CD14-positive monocyte (primary cell): Measurements from ENCODE around the gene SPAG7. TPM values are rescaled to one million over a fixed set of nuclear protein-coding genes. Genes with fewer than 3 reads are reported as not detected.

ENCODE experiments used
- DNase-seq, 3 donors: peaks; one replicate each; pipeline ENCODE4 v3.0.0-alpha.2; 2011 to 2022
- H2AFZ ChIP-seq: 2 replicates; pipeline ENCODE4 v1.6.0; 2012; ENCODE audit warnings: mild to moderate bottlenecking, low read depth, low read length, inconsistent platforms; ENCODE audit not compliant: insufficient read depth, poor library complexity, severe bottlenecking
- H3K27ac ChIP-seq, 2 donors: 1 replicate in 1 of 2; 2 replicates in 1 of 2; pipeline ENCODE4 v1.5.1; 2012 to 2013; ENCODE audit warnings: low read length in 2 of 2, control low read depth in 1 of 2, inconsistent platforms in 1 of 2, low read depth in 1 of 2, mild to moderate bottlenecking in 1 of 2
- H3K27me3 ChIP-seq, 2 donors: one replicate each; pipeline versions ENCODE4 v1.6.0 to v1.6.1; 2011 to 2013; ENCODE audit warnings: low read length in 2 of 2; ENCODE audit not compliant: control insufficient read depth in 2 of 2, insufficient read depth in 2 of 2
- H3K36me3 ChIP-seq, 2 donors: replicated peaks in 1 of 2; 1 replicate in 1 of 2; 2 replicates in 1 of 2; pipeline versions ENCODE4 v1.5.1 to v1.6.1; 2012 to 2013; ENCODE audit warnings: low read length in 2 of 2, control low read depth in 1 of 2, inconsistent platforms in 1 of 2, mild to moderate bottlenecking in 1 of 2; ENCODE audit not compliant: insufficient read depth in 2 of 2, control insufficient read depth in 1 of 2
- H3K4me1 ChIP-seq, 2 donors: 1 replicate in 1 of 2; 2 replicates in 1 of 2; pipeline versions ENCODE4 v1.5.1 to v1.6.1; 2012 to 2013; ENCODE audit warnings: low read length in 2 of 2, control low read depth in 1 of 2, inconsistent platforms in 1 of 2, mild to moderate bottlenecking in 1 of 2, moderate library complexity in 1 of 2; ENCODE audit not compliant: insufficient read depth in 2 of 2, control insufficient read depth in 1 of 2
- H3K4me2 ChIP-seq: replicated peaks from 2 replicates; pipeline ENCODE3; 2012; ENCODE audit warnings: low read length, moderate library complexity, mild to moderate bottlenecking; ENCODE audit not compliant: poor library complexity, severe bottlenecking; ENCODE audit errors: extremely low read depth
- H3K4me3 ChIP-seq, 3 experiments: fragments of 200-600 bp in 1 of 3; sonication (generic) in 1 of 3; replicated peaks in 1 of 3; 1 replicate in 2 of 3; 2 replicates in 1 of 3; pipeline ENCODE4 v1.5.1; 2011 to 2013; ENCODE audit warnings: low read length in 3 of 3, mild to moderate bottlenecking in 3 of 3, control low read depth in 2 of 3, low read depth in 2 of 3, inconsistent platforms in 1 of 3, moderate library complexity in 1 of 3
- H3K79me2 ChIP-seq: 2 replicates; pipeline ENCODE4 v1.6.0; 2012; ENCODE audit warnings: mild to moderate bottlenecking, control low read depth, inconsistent platforms, low read length, moderate library complexity; ENCODE audit not compliant: insufficient read depth
- H3K9ac ChIP-seq: 2 replicates; pipeline ENCODE4 v1.6.0; 2017; ENCODE audit warnings: low read length, mild to moderate bottlenecking; ENCODE audit not compliant: insufficient read depth, poor library complexity, severe bottlenecking
- H3K9me3 ChIP-seq, 2 donors: replicated peaks in 1 of 2; 1 replicate in 1 of 2; 2 replicates in 1 of 2; pipeline versions ENCODE4 v1.5.1 to v1.6.1; 2012 to 2013; ENCODE audit warnings: low read length in 2 of 2, control low read depth in 1 of 2; ENCODE audit not compliant: control insufficient read depth in 1 of 2, insufficient read depth in 1 of 2
- H4K20me1 ChIP-seq: 2 replicates; pipeline ENCODE4 v1.6.0; 2012; ENCODE audit warnings: mild to moderate bottlenecking, low read length, control low read depth, moderate library complexity; ENCODE audit not compliant: insufficient read depth
- H3K27ac Mint-ChIP-seq, 7 donors: one replicate each; pipeline ENCODE4 v1.8.0; 2020; ENCODE audit warnings: mild to moderate bottlenecking in 7 of 7, mixed read lengths in 7 of 7, moderate library complexity in 6 of 7, inconsistent platforms in 2 of 7
- H3K27me3 Mint-ChIP-seq, 3 donors: one replicate each; pipeline ENCODE4 v1.8.0; 2021 to 2022; ENCODE audit warnings: low read depth in 3 of 3, mild to moderate bottlenecking in 3 of 3, mixed read lengths in 3 of 3, moderate library complexity in 3 of 3, inconsistent platforms in 1 of 3
- H3K36me3 Mint-ChIP-seq, 2 donors: one replicate each; pipeline ENCODE4 v1.8.0; 2020; ENCODE audit warnings: mixed read lengths in 2 of 2, inconsistent platforms in 1 of 2, mild to moderate bottlenecking in 1 of 2
- H3K4me1 Mint-ChIP-seq: one replicate; pipeline ENCODE4 v1.8.0; 2020; ENCODE audit warnings: mild to moderate bottlenecking, mixed read lengths
- H3K4me3 Mint-ChIP-seq, 2 donors: one replicate each; pipeline ENCODE4 v1.8.0; 2020; ENCODE audit warnings: mild to moderate bottlenecking in 2 of 2, mixed read lengths in 2 of 2, moderate library complexity in 1 of 2
- H3K9me3 Mint-ChIP-seq, 7 donors: one replicate each; pipeline ENCODE4 v1.8.0; 2020 to 2022; ENCODE audit warnings: mixed read lengths in 7 of 7, mild to moderate bottlenecking in 6 of 7, moderate library complexity in 6 of 7, inconsistent platforms in 2 of 7
- WGBS: methylation state at CpG from one replicate; pipeline ENCODE4 v1.1.5; 2013; ENCODE audit warnings: missing lambda C conversion rate; ENCODE audit not compliant: insufficient coverage; 5-methylcytosine and 5-hydroxymethylcytosine counted together
- intact Hi-C, 2 donors: fragments of 100-400 bp; cut with micrococcal nuclease; formaldehyde crosslinking; loops; one replicate each; pipeline versions ENCODE4 v1.15.0 to v1.15.1; 2023
- polyA plus RNA-seq, 3 donors: library from polyadenylated mRNA; depleted of rRNA in 1 of 3; unstranded in 2 of 3; stranded (reverse) in 1 of 3; fragments of 300-500 nt in 2 of 3; fragments of >200 nt in 1 of 3; fragmentation: Illumina TruSeq in 2 of 3; gene quantifications; 1 replicate in 2 of 3; 2 replicates in 1 of 3; pipeline ENCODE4 v1.2.3, GENCODE V29; 2012 to 2021
- TF ChIP-seq, protein P1 (sequence below): fragments of 200-600 bp; IDR thresholded peaks from one replicate; pipeline ENCODE4 v1.8.0; 2022; ENCODE audit warnings: antibody characterized with exemption, mild to moderate bottlenecking

Gene SPAG7
- polyA plus RNA-seq, 3 donors, result 75.6 to 96.7 (median 85.1) TPM

- H3K4me3 Mint-ChIP-seq, result peak overlapping the region in 1 of 2 donors; percentile 28
- intact Hi-C loops, result no loop called here
- peak overlapping the region in 1 of 2 donors; percentile 77 for H3K27ac ChIP-seq
- WGBS, result no CpG with 5 or more reads among the region's 4 CpGs
- H3K4me1 Mint-ChIP-seq, result peaks cover 19% of the 10 kb centered on the region
- no peaks in the 10 kb centered on the region for H4K20me1 ChIP-seq
- H3K4me2 ChIP-seq, result no peak overlapping the region
- H3K9ac ChIP-seq, result no peak overlapping the region
- TF ChIP-seq, protein P1, sequence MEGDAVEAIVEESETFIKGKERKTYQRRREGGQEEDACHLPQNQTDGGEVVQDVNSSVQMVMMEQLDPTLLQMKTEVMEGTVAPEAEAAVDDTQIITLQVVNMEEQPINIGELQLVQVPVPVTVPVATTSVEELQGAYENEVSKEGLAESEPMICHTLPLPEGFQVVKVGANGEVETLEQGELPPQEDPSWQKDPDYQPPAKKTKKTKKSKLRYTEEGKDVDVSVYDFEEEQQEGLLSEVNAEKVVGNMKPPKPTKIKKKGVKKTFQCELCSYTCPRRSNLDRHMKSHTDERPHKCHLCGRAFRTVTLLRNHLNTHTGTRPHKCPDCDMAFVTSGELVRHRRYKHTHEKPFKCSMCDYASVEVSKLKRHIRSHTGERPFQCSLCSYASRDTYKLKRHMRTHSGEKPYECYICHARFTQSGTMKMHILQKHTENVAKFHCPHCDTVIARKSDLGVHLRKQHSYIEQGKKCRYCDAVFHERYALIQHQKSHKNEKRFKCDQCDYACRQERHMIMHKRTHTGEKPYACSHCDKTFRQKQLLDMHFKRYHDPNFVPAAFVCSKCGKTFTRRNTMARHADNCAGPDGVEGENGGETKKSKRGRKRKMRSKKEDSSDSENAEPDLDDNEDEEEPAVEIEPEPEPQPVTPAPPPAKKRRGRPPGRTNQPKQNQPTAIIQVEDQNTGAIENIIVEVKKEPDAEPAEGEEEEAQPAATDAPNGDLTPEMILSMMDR, result no peak
- peak overlapping the region in 4 of 7 donors; percentile 77 to 93 (median 90) for H3K27ac Mint-ChIP-seq
- H3K27me3 Mint-ChIP-seq, result peaks cover 0 to 2% (median 0%) of the 10 kb centered on the region in 3 donors
- H3K36me3 ChIP-seq, result no peaks in the 10 kb centered on the region
- H3K4me3 ChIP-seq, result no peak overlapping the region
- no peak overlapping the region for H2AFZ ChIP-seq
- H3K9me3 Mint-ChIP-seq, result no peaks in the 10 kb centered on the region
- H3K36me3 Mint-ChIP-seq, result no peaks in the 10 kb centered on the region
- no peaks in the 10 kb centered on the region for H3K79me2 ChIP-seq
- peaks cover 17% of the 10 kb centered on the region in 2 donors for H3K4me1 ChIP-seq
- no peak for DNase-seq
- H3K27me3 ChIP-seq, result no peaks in the 10 kb centered on the region
- no peaks in the 10 kb centered on the region for H3K9me3 ChIP-seq
Measured at GRCh38 chr17:4921320-4921719, 46.3 kb downstream of the SPAG7 start.

DNA sequence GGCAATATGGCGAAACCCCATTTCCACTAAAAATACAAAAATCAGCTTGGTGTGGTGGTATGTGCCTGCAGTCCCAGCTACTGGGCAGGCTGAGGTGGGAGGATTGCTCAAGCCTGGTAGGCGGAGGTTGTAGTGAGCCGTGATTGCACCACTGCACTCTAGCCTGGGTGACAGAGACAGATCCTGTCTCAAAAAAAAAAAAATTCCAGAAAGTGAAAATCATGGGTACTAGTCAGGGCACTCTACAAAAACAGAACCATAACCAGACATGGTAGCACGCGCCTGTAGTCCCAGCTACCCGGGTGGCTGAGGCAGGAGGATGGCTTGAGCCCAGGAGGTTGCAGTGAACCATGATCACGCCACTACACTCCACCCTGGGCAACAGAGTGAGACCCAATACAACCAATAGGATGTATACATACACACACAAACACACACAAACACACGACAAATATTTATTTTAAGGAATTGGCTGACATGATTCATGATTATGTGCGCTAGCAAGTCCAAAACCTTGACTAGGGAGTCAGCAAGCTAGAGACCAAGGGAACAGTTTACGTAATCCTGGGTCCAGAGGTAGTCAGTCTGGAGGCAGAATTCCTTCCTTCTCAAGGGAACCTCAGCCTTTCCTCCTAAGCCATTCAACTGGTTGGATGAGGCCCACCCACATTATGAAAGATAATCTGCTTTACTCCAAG, 47.1 kb downstream of the SPAG7 start:
- DNase-seq, result peak; percentile 61 to 90 (median 82)
- TF ChIP-seq, protein P1, result no peak
- H2AFZ ChIP-seq, result peak overlapping the region; percentile 38
- peak overlapping the region in 1 of 2 donors; percentile 73 for H3K4me3 Mint-ChIP-seq
- H3K9me3 Mint-ChIP-seq, result no peaks in the 10 kb centered on the region
- no peaks in the 10 kb centered on the region for H3K79me2 ChIP-seq
- peaks cover 0 to 2% (median 0%) of the 10 kb centered on the region in 3 donors for H3K27me3 Mint-ChIP-seq
- peak overlapping the region; percentile 6 for H3K9ac ChIP-seq
- 50% methylated on average over 2 of the region's 10 CpGs for WGBS
- peaks cover 17% of the 10 kb centered on the region in 2 donors for H3K4me1 ChIP-seq
- H4K20me1 ChIP-seq, result no peaks in the 10 kb centered on the region
- H3K4me1 Mint-ChIP-seq, result peaks cover 19% of the 10 kb centered on the region
- peak overlapping the region; percentile 53 to 93 (median 90) for H3K27ac Mint-ChIP-seq
- no peaks in the 10 kb centered on the region for H3K36me3 Mint-ChIP-seq
- peak overlapping the region; percentile 15 for H3K4me2 ChIP-seq
- no peaks in the 10 kb centered on the region for H3K27me3 ChIP-seq
- H3K9me3 ChIP-seq, result no peaks in the 10 kb centered on the region
- H3K4me3 ChIP-seq, result no peak overlapping the region
- peak overlapping the region; percentile 65 to 77 for H3K27ac ChIP-seq
- intact Hi-C loops, result no loop called here
- H3K36me3 ChIP-seq, result no peaks in the 10 kb centered on the region
